Liver (tissue), 3 donors: ENCODE data around the gene LTA4H.

Source experiments
- GABPA ChIP-seq, 2 donors: IDR thresholded peaks in 1 of 2; conservative IDR thresholded peaks in 1 of 2; 2 replicates each; pipeline ENCODE4 v1.6.1; 2016; ENCODE audit warnings: antibody characterized with exemption in 2 of 2, mild to moderate bottlenecking in 1 of 2, moderate library complexity in 1 of 2
- JUND ChIP-seq, 2 donors: IDR thresholded peaks; 2 replicates each; pipeline ENCODE4 v1.6.1; 2016; ENCODE audit warnings: antibody characterized with exemption in 2 of 2
- SP1 ChIP-seq: IDR thresholded peaks from 2 replicates; pipeline ENCODE4 v1.6.1; 2018; ENCODE audit warnings: antibody characterized with exemption, mild to moderate bottlenecking
- TAF1 ChIP-seq: conservative IDR thresholded peaks from 2 replicates; pipeline ENCODE4 v1.6.1; 2016; ENCODE audit warnings: antibody characterized with exemption, mild to moderate bottlenecking
- TF ChIP-seq, protein P1 (sequence below): fragments of 150-350 bp; IDR thresholded peaks from 2 replicates; pipeline ENCODE4 v1.5.1; 2017; ENCODE audit warnings: improper control_type of control experiment, low read depth, low read length; ENCODE audit not compliant: missing input control
- TF ChIP-seq, protein P2 (sequence below): IDR thresholded peaks from 2 replicates; pipeline ENCODE4 v1.6.1; 2016; ENCODE audit warnings: antibody characterized with exemption
- donor health status: healthy.
- donor health status: healthy.

DNA sequence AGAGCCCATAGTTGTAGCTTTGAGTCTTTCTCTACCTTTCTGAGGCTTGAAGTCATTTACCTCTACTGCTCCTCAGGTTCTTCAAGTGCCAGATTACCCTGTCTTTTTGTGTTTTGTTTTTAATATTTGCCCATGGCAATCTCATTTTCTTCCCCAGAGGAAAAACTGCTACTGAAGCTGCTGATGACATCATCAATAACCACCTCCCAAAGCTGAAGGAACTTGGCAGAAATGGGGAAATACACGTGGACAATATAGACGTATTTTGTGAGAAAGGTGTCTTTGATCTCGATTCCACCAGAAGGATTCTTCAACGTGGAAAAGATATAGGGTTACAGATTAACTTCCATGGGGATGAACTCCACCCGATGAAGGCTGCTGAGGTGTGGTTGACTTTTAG, 75.1 kb downstream of the LTA4H start:
- TF ChIP-seq, protein P1, sequence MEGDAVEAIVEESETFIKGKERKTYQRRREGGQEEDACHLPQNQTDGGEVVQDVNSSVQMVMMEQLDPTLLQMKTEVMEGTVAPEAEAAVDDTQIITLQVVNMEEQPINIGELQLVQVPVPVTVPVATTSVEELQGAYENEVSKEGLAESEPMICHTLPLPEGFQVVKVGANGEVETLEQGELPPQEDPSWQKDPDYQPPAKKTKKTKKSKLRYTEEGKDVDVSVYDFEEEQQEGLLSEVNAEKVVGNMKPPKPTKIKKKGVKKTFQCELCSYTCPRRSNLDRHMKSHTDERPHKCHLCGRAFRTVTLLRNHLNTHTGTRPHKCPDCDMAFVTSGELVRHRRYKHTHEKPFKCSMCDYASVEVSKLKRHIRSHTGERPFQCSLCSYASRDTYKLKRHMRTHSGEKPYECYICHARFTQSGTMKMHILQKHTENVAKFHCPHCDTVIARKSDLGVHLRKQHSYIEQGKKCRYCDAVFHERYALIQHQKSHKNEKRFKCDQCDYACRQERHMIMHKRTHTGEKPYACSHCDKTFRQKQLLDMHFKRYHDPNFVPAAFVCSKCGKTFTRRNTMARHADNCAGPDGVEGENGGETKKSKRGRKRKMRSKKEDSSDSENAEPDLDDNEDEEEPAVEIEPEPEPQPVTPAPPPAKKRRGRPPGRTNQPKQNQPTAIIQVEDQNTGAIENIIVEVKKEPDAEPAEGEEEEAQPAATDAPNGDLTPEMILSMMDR = no peak
- TF ChIP-seq, protein P2, sequence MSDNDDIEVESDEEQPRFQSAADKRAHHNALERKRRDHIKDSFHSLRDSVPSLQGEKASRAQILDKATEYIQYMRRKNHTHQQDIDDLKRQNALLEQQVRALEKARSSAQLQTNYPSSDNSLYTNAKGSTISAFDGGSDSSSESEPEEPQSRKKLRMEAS = no peak
- TF ChIP-seq JUND (IDR thresholded peaks at IDR 0.05) (no peak), GABPA (IDR thresholded peaks at IDR 0.05 in 1 of 2, conservative IDR thresholded peaks at IDR 0.05 in 1 of 2) (no peak), SP1 (no peak), TAF1 (no peak)
